H1 (cell line): ENCODE results near the gene CDS2. TPM values are rescaled to one million over a fixed set of nuclear protein-coding genes. Genes with fewer than 3 reads are reported as not detected.

Experiments
- CTCF ChIA-PET: fragments of 300-600 bp; sonication (Branson Sonifier 250); formaldehyde crosslinking; loops from one replicate; lab custom pipeline; 2021; ENCODE audit not compliant: partially characterized antibody; lab: Charles Lee
- POLR2A ChIA-PET: fragments of 300-600 bp; sonication (Branson Sonifier 250); formaldehyde crosslinking; loops from one replicate; lab custom pipeline; 2021; ENCODE audit warnings: inconsistent platforms; ENCODE audit not compliant: partially characterized antibody; lab: Charles Lee
- DNase-seq, 2 experiments: peaks; one replicate each; pipeline versions ENCODE4 v3.0.0 to v3.0.0-alpha.2; 2010 to 2022; ENCODE audit warnings: low spot score in 2 of 2, low read depth in 1 of 2, mixed read lengths in 1 of 2
- FAIRE-seq: peaks from 2 replicates; lab custom pipeline; 2011; peaks lifted over from hg19 to GRCh38; lab: Jason Lieb, UNC
- H2AFZ ChIP-seq: 2 replicates; pipeline ENCODE4 v1.8.1; 2012; ENCODE audit warnings: low read length, inconsistent platforms
- H2AK5ac ChIP-seq: 2 replicates; pipeline ENCODE4 v1.6.1; 2013; ENCODE audit warnings: low read depth, low read length
- H2BK120ac ChIP-seq: replicated peaks from 2 replicates; pipeline ENCODE3; 2013; ENCODE audit warnings: low read depth, low read length, inconsistent platforms
- H2BK12ac ChIP-seq: 2 replicates; pipeline ENCODE4 v1.6.1; 2013; ENCODE audit warnings: low read depth, low read length
- H2BK15ac ChIP-seq: 2 replicates; pipeline ENCODE4 v1.6.1; 2013; ENCODE audit warnings: low read length
- H2BK20ac ChIP-seq: 2 replicates; pipeline ENCODE4 v1.6.1; 2013; ENCODE audit warnings: low read length
- H2BK5ac ChIP-seq: 2 replicates; pipeline ENCODE4 v1.6.1; 2013; ENCODE audit warnings: low read depth, low read length
- H3K14ac ChIP-seq: 2 replicates; pipeline ENCODE4 v1.6.1; 2013; ENCODE audit warnings: inconsistent platforms; ENCODE audit not compliant: insufficient read length
- H3K18ac ChIP-seq: 2 replicates; pipeline ENCODE4 v1.6.1; 2013; ENCODE audit warnings: low read length; ENCODE audit errors: extremely low read depth
- H3K23ac ChIP-seq: 2 replicates; pipeline ENCODE4 v1.6.1; 2013; ENCODE audit warnings: inconsistent platforms; ENCODE audit not compliant: insufficient read length
- H3K23me2 ChIP-seq: 2 replicates; pipeline ENCODE4 v1.6.1; 2013; ENCODE audit warnings: low read depth, low read length
- H3K27ac ChIP-seq: 2 replicates; pipeline ENCODE4 v1.6.1; 2011; ENCODE audit warnings: low read depth, low read length, inconsistent platforms
- H3K27me3 ChIP-seq, 4 experiments: replicated peaks in 1 of 4; 1 replicate in 1 of 4; 2 replicates in 3 of 4; pipeline versions ENCODE4 v1.6.1 to v1.8.1; 2011 to 2013; ENCODE audit warnings: low read length in 3 of 4, mild to moderate bottlenecking in 3 of 4, inconsistent platforms in 2 of 4, mixed read lengths in 2 of 4, moderate library complexity in 1 of 4; ENCODE audit not compliant: control insufficient read depth in 3 of 4, insufficient read depth in 3 of 4; ENCODE audit errors: extremely low read depth in 1 of 4
- H3K36me3 ChIP-seq, 4 experiments: 2 replicates each; pipeline versions ENCODE4 v1.6.1 to v1.8.1; 2011 to 2013; ENCODE audit warnings: mild to moderate bottlenecking in 4 of 4, low read length in 3 of 4, moderate library complexity in 2 of 4, control low read depth in 1 of 4, inconsistent platforms in 1 of 4; ENCODE audit not compliant: insufficient read depth in 4 of 4, control insufficient read depth in 2 of 4
- H3K4ac ChIP-seq: replicated peaks from 2 replicates; pipeline ENCODE3; 2013; ENCODE audit warnings: low read length, low read depth, mixed read lengths, inconsistent platforms; ENCODE audit not compliant: insufficient read length
- H3K4me1 ChIP-seq, 4 experiments: replicated peaks in 1 of 4; 1 replicate in 1 of 4; 2 replicates in 3 of 4; pipeline versions ENCODE4 v1.6.1 to v1.8.1; 2011 to 2013; ENCODE audit warnings: low read length in 3 of 4, inconsistent platforms in 2 of 4, mixed read lengths in 1 of 4; ENCODE audit not compliant: insufficient read depth in 4 of 4, control insufficient read depth in 3 of 4
- H3K4me2 ChIP-seq, 2 experiments: 2 replicates each; pipeline versions ENCODE4 v1.6.1 to v1.8.1; 2011 to 2013; ENCODE audit warnings: low read depth in 2 of 2, low read length in 2 of 2, control low read depth in 1 of 2, inconsistent platforms in 1 of 2, mild to moderate bottlenecking in 1 of 2; ENCODE audit not compliant: insufficient read depth in 1 of 2
- H3K4me3 ChIP-seq, 4 experiments: fragments of 200-600, 300-600 bp in 1 of 4; sonication (generic), shearing (Covaris generic), sonication (Bioruptor Twin) in 1 of 4; 2 replicates each; pipeline versions ENCODE4 v1.5.1 to v1.8.1; 2011 to 2016; ENCODE audit warnings: low read length in 4 of 4, low read depth in 3 of 4, control low read depth in 2 of 4, inconsistent platforms in 2 of 4, mild to moderate bottlenecking in 2 of 4, mixed read lengths in 1 of 4, moderate library complexity in 1 of 4; ENCODE audit not compliant: insufficient read depth in 2 of 4; ENCODE audit errors: extremely low read depth in 1 of 4
- H3K56ac ChIP-seq: replicated peaks from 2 replicates; pipeline ENCODE3; 2013; ENCODE audit warnings: low read depth, mild to moderate bottlenecking, mixed read lengths, low read length, inconsistent platforms; ENCODE audit not compliant: insufficient read length
- H3K79me1 ChIP-seq: 2 replicates; pipeline ENCODE4 v1.6.1; 2013; ENCODE audit warnings: low read depth, low read length, control low read depth
- H3K79me2 ChIP-seq, 2 experiments: 2 replicates each; pipeline versions ENCODE4 v1.6.1 to v1.8.1; 2012 to 2013; ENCODE audit warnings: low read length in 2 of 2, mild to moderate bottlenecking in 2 of 2, inconsistent platforms in 1 of 2; ENCODE audit not compliant: insufficient read depth in 2 of 2, control insufficient read depth in 1 of 2
- H3K9ac ChIP-seq, 4 experiments: replicated peaks in 1 of 4; 1 replicate in 1 of 4; 2 replicates in 3 of 4; pipeline versions ENCODE4 v1.6.1 to v1.8.1; 2011 to 2013; ENCODE audit warnings: low read depth in 3 of 4, low read length in 3 of 4, control low read depth in 2 of 4, mild to moderate bottlenecking in 2 of 4, moderate library complexity in 2 of 4, inconsistent platforms in 1 of 4; ENCODE audit errors: extremely low read depth in 1 of 4
- H3K9me3 ChIP-seq, 2 experiments: 2 replicates each; pipeline versions ENCODE4 v1.6.1 to v1.8.1; 2012 to 2013; ENCODE audit warnings: mild to moderate bottlenecking in 2 of 2, moderate library complexity in 2 of 2, control low read depth in 1 of 2, inconsistent platforms in 1 of 2, low read depth in 1 of 2, low read length in 1 of 2, mixed read lengths in 1 of 2; ENCODE audit not compliant: insufficient read depth in 2 of 2
- H4K20me1 ChIP-seq, 2 experiments: replicated peaks in 1 of 2; 2 replicates each; pipeline versions ENCODE3 to v1.8.1; 2011 to 2013; ENCODE audit warnings: inconsistent platforms in 2 of 2, low read length in 2 of 2, mild to moderate bottlenecking in 1 of 2; ENCODE audit not compliant: insufficient read depth in 2 of 2, control insufficient read depth in 1 of 2
- H4K5ac ChIP-seq: 2 replicates; pipeline ENCODE4 v1.6.1; 2013; ENCODE audit warnings: low read length, low read depth, mixed read lengths, inconsistent platforms; ENCODE audit not compliant: insufficient read length
- H4K8ac ChIP-seq: 2 replicates; pipeline ENCODE4 v1.8.0; 2013; ENCODE audit warnings: mild to moderate bottlenecking, moderate library complexity, low read length, inconsistent platforms; ENCODE audit not compliant: insufficient read depth; ENCODE audit errors: extremely low read depth
- H4K91ac ChIP-seq: replicated peaks from 2 replicates; pipeline ENCODE3; 2013; ENCODE audit warnings: low read length, mixed read lengths, inconsistent platforms; ENCODE audit not compliant: insufficient read length
- WGBS, 2 experiments: shearing (Covaris generic) in 1 of 2; methylation state at CpG; one replicate each; pipeline versions ENCODE4 v1.1.6 to v1.1.7; 2013 to 2015; ENCODE audit warnings: low lambda C conversion rate in 2 of 2, mixed read lengths in 2 of 2, inconsistent platforms in 1 of 2, low coverage in 1 of 2, missing lambda C conversion rate in 1 of 2; ENCODE audit not compliant: insufficient replicate concordance in 2 of 2, insufficient coverage in 1 of 2, insufficient read length in 1 of 2; ENCODE audit errors: extremely low coverage in 1 of 2, missing lambda C conversion rate in 1 of 2; 5-methylcytosine and 5-hydroxymethylcytosine counted together
- polyA plus RNA-seq, 7 experiments: library from polyadenylated mRNA; depleted of rRNA in 3 of 7; stranded (reverse) in 5 of 7; unstranded in 2 of 7; fragments of >200 nt in 5 of 7; fragments of 200-250 nt in 2 of 7; gene quantifications; 1 replicate in 5 of 7; 2 replicates in 1 of 7; 4 replicates in 1 of 7; pipeline versions ENCODE4 v1.2.1 to v1.2.3, GENCODE V29; 2011 to 2013; ENCODE audit warnings: missing spikeins in 2 of 7, mixed read lengths in 2 of 7
- total RNA-seq: library from RNA; stranded (reverse); fragmentation: NEBNext Ultra II Directional; extraction: Animal tissue kit (Norgen Biotek cat#: 25700); gene quantifications from 2 replicates; pipeline ENCODE4 v1.2.1, GENCODE V29; 2021

The CDS2 gene
- total and polyA plus RNA-seq, 2 of the 8 experiments (the other 6 are each of a cell fraction or from before 2014, with no cell fraction given), result 54.0 to 56.2 TPM

DNA sequence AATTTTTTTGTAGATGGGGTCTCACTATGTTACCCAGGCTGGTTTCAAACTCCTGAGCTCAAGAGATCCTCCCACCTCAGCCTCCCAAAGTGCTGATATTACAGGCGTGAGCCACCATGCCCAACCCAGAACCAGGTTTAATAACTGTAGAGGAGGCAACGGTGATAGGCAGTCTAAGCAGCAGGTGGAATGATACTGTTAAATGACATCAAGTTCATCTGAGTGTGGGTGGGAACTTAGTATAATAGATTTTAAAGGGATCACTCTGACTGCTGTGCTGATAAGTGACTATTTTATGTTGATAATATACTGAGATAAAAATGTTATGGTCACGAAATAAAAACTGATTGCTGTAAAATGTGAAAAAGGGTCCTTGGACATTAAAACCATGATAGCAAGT is 38.1 kb upstream of the CDS2 start:
- Histone ChIP-seq H2AK5ac (no peak overlapping the region), H2BK120ac (no peak overlapping the region), H2BK12ac (no peak overlapping the region), H3K14ac (no peak overlapping the region), H3K27ac (no peak overlapping the region), H2AFZ (no peak overlapping the region), H3K4me2 (no peak overlapping the region), H3K4me1 (no peaks in the 10 kb centered on the region), H3K9me3 (no peaks in the 10 kb centered on the region), H3K18ac (no peak overlapping the region), H3K27me3 (no peaks in the 10 kb centered on the region), H3K56ac (no peak overlapping the region), H4K20me1 (no peaks in the 10 kb centered on the region), H3K23ac (no peak overlapping the region), H2BK5ac (no peak overlapping the region), H4K5ac (no peak overlapping the region), H2BK20ac (no peak overlapping the region), H3K4me3 (no peak overlapping the region), H4K91ac (no peak overlapping the region), H2BK15ac (no peak overlapping the region), H3K4ac (no peak overlapping the region), H3K23me2 (no peaks in the 10 kb centered on the region), H3K36me3 (no peaks in the 10 kb centered on the region), H3K9ac (no peak overlapping the region), H4K8ac (no peak overlapping the region), H3K79me1 (no peaks in the 10 kb centered on the region), H3K79me2 (no peaks in the 10 kb centered on the region)
- WGBS, 2 experiments, result 57% methylated on average over 3 of the region's 3 CpGs; no CpG with 5 or more reads in 1 of the 2 experiments
- ChIA-PET CTCF (interaction anchor here (0.6 to 1.4 kb wide), 3 partner anchors 10 to 91 kb away, joined by 3 to 6 read pairs (median 3); no protein-coding TSS in a partner anchor), POLR2A (interaction anchor here (0.9 to 2.9 kb wide), 2 partner anchors 8 to 120 kb away, joined by 3 to 9 read pairs; no protein-coding TSS in a partner anchor)
- FAIRE-seq, result no peak
- DNase-seq, result no peak
